Hippocampal formation (tissue), 2 donors: ENCODE data around the gene MYADML2.
A peak's percentile ranks its signal among the peaks of the same experiment; 100 is the strongest.
"Not testable (repeated sequence)": the region's sequence is repeated elsewhere in the genome, so short reads cannot be mapped to it uniquely, and the experiment has no call there.

Source experiments
- DNase-seq, 2 donors: peaks; one replicate each; lab custom pipeline; 2025; lab: John Stamatoyannopoulos, UW

Gene MYADML2

GRCh38 chr17:81947189-81947588, at the start of gene MYADML2:
MYADML2 (minus strand) TSS chr17:81947233; CDS start chr17:81941741, 5,492 bp downstream.
- no peak for DNase-seq

- DNase-seq = no peak
Measured at GRCh38 chr17:81996232-81996756, 49.3 kb upstream of the MYADML2 start.

GRCh38 chr17:81995463-81996231, 48.6 kb upstream of the MYADML2 start:
- DNase-seq = no peak

- DNase-seq = no peak
Measured at GRCh38 chr17:81994593-81995462, 47.8 kb upstream of the MYADML2 start.

GRCh38 chr17:81993729-81994592, 46.9 kb upstream of the MYADML2 start:
- no peak for DNase-seq

- no peak for DNase-seq
Measured at GRCh38 chr17:81992306-81993102, 45.5 kb upstream of the MYADML2 start.

- DNase-seq = peak; percentile 32 to 52
Measured at GRCh38 chr17:81991684-81992305, 44.8 kb upstream of the MYADML2 start.

GRCh38 chr17:81990836-81991683, 44.0 kb upstream of the MYADML2 start:
- no peak for DNase-seq

- no peak for DNase-seq
Measured at GRCh38 chr17:81987161-81987770, 40.2 kb upstream of the MYADML2 start.

- no peak for DNase-seq
Measured at GRCh38 chr17:81986606-81987005, 39.6 kb upstream of the MYADML2 start.

GRCh38 chr17:81984773-81985410, 37.9 kb upstream of the MYADML2 start:
- no peak for DNase-seq

- no peak for DNase-seq
Measured at GRCh38 chr17:81983639-81984373, 36.8 kb upstream of the MYADML2 start.

- no peak for DNase-seq
Measured at GRCh38 chr17:81983011-81983638, 36.1 kb upstream of the MYADML2 start.

- not testable (repeated sequence) for DNase-seq
Measured at GRCh38 chr17:81981511-81981910, 34.5 kb upstream of the MYADML2 start.

- no peak for DNase-seq
Measured at GRCh38 chr17:81980707-81981343, 33.8 kb upstream of the MYADML2 start.

- no peak for DNase-seq
Measured at GRCh38 chr17:81980122-81980521, 33.1 kb upstream of the MYADML2 start.
